Parathyroid adenoma (tissue), 2 donors: Measurements from ENCODE around the gene GRIK4.

ENCODE experiments used
- H2AFZ ChIP-seq: fragments of 300-600 bp; sonication (generic); one replicate; pipeline ENCODE4 v1.7.0; 2017; ENCODE audit warnings: antibody characterized with exemption, mild to moderate bottlenecking
- H3K27ac ChIP-seq: fragments of 300-600 bp; sonication (generic); one replicate; pipeline ENCODE4 v1.7.0; 2017
- H3K27me3 ChIP-seq: fragments of 300-600 bp; sonication (generic); one replicate; pipeline ENCODE4 v1.7.0; 2017; ENCODE audit warnings: low read length; ENCODE audit not compliant: control insufficient read depth, insufficient read depth
- H3K36me3 ChIP-seq: fragments of 300-600 bp; sonication (generic); one replicate; pipeline ENCODE4 v1.7.0; 2017; ENCODE audit warnings: low read length; ENCODE audit not compliant: control insufficient read depth, insufficient read depth
- H3K4me1 ChIP-seq: fragments of 300-600 bp; sonication (generic); one replicate; pipeline ENCODE4 v1.7.0; 2017; ENCODE audit warnings: control low read depth
- H3K4me2 ChIP-seq: fragments of 300-600 bp; sonication (generic); one replicate; pipeline ENCODE4 v1.7.0; 2017; ENCODE audit warnings: low read length
- H3K4me3 ChIP-seq: fragments of 300-600 bp; sonication (generic); one replicate; pipeline ENCODE4 v1.7.0; 2017; ENCODE audit warnings: low read depth, low read length
- H3K79me2 ChIP-seq: fragments of 300-600 bp; sonication (generic); one replicate; pipeline ENCODE4 v1.7.0; 2017; ENCODE audit warnings: control low read depth
- H3K9ac ChIP-seq: fragments of 300-600 bp; sonication (generic); one replicate; pipeline ENCODE4 v1.7.0; 2017; ENCODE audit warnings: mild to moderate bottlenecking
- H3K9me3 ChIP-seq: fragments of 300-600 bp; sonication (generic); one replicate; pipeline ENCODE4 v1.7.0; 2017; ENCODE audit warnings: low read length; ENCODE audit not compliant: control insufficient read depth
- CTCF ChIP-seq: fragments of 300-600 bp; sonication (generic); IDR thresholded peaks from one replicate; pipeline ENCODE4 v1.7.0; 2017; ENCODE audit warnings: antibody characterized with exemption, mild to moderate bottlenecking
- donor health status: primary hyperparathyroidism.

GRIK4 gene

GRCh38 chr11:121023848-121024751 is 512.6 kb downstream of the GRIK4 start, which contains the start of gene TBCEL:
TBCEL (plus strand) TSS chr11:121024102; CDS start chr11:121045691, 21,589 bp downstream.
- peak within 1 kb of the TSS; percentile 42 for H3K9ac ChIP-seq
- H3K27ac ChIP-seq = peak within 1 kb of the TSS; percentile 55
- H3K79me2 ChIP-seq = peaks cover 8% of the 10 kb centered on the region
- peak within 1 kb of the TSS; percentile 87 for H2AFZ ChIP-seq
- H3K36me3 ChIP-seq = no peaks in the 10 kb centered on the region
- H3K27me3 ChIP-seq = no peaks in the 10 kb centered on the region
- TF ChIP-seq CTCF = no peak
- peak within 1 kb of the TSS; percentile 48 for H3K4me2 ChIP-seq
- no peaks in the 10 kb centered on the region for H3K4me1 ChIP-seq
- no peaks in the 10 kb centered on the region for H3K9me3 ChIP-seq
- peak within 1 kb of the TSS; percentile 70 for H3K4me3 ChIP-seq

GRCh38 chr11:121024989-121025388 is 513.4 kb downstream of the GRIK4 start:
- Histone ChIP-seq H3K27ac (peak overlapping the region; percentile 53), H3K9ac (no peak overlapping the region), H3K36me3 (no peaks in the 10 kb centered on the region), H3K27me3 (no peaks in the 10 kb centered on the region), H3K4me1 (no peaks in the 10 kb centered on the region), H3K4me2 (peak overlapping the region; percentile 48), H3K9me3 (no peaks in the 10 kb centered on the region), H2AFZ (no peak overlapping the region), H3K79me2 (peaks cover 8% of the 10 kb centered on the region), H3K4me3 (peak overlapping the region; percentile 70)
- no peak for TF ChIP-seq CTCF

GRCh38 chr11:121029153-121029552 is 517.6 kb downstream of the GRIK4 start:
- H3K27me3 ChIP-seq = no peaks in the 10 kb centered on the region
- no peak overlapping the region for H3K4me2 ChIP-seq
- H3K36me3 ChIP-seq = no peaks in the 10 kb centered on the region
- H3K4me1 ChIP-seq = no peaks in the 10 kb centered on the region
- H2AFZ ChIP-seq = no peak overlapping the region
- no peak overlapping the region for H3K4me3 ChIP-seq
- no peak for TF ChIP-seq CTCF
- peaks cover 9% of the 10 kb centered on the region for H3K79me2 ChIP-seq
- no peak overlapping the region for H3K9ac ChIP-seq
- H3K9me3 ChIP-seq = no peaks in the 10 kb centered on the region
- H3K27ac ChIP-seq = no peak overlapping the region

- no peaks in the 10 kb centered on the region for H3K4me1 ChIP-seq
- H3K79me2 ChIP-seq = peaks cover 7% of the 10 kb centered on the region
- no peak overlapping the region for H3K4me3 ChIP-seq
- no peaks in the 10 kb centered on the region for H3K36me3 ChIP-seq
- H3K9me3 ChIP-seq = no peaks in the 10 kb centered on the region
- no peak overlapping the region for H3K4me2 ChIP-seq
- no peak overlapping the region for H3K9ac ChIP-seq
- H3K27me3 ChIP-seq = no peaks in the 10 kb centered on the region
- no peak overlapping the region for H2AFZ ChIP-seq
- TF ChIP-seq CTCF = no peak
- no peak overlapping the region for H3K27ac ChIP-seq
These were observed 518.4 kb downstream of the GRIK4 start for GRCh38 chr11:121029813-121030445.
